ENCODE results near the gene ANKRD18A. TPM values are rescaled to one million over a fixed set of nuclear protein-coding genes. Genes with fewer than 3 reads are reported as not detected.
A peak's percentile ranks its signal among the peaks of the same experiment; 100 is the strongest.

Gene ANKRD18A
- total and polyA plus RNA-seq, 2 of the 4 experiments (the other 2 are of a cell fraction): not detected

DNA sequence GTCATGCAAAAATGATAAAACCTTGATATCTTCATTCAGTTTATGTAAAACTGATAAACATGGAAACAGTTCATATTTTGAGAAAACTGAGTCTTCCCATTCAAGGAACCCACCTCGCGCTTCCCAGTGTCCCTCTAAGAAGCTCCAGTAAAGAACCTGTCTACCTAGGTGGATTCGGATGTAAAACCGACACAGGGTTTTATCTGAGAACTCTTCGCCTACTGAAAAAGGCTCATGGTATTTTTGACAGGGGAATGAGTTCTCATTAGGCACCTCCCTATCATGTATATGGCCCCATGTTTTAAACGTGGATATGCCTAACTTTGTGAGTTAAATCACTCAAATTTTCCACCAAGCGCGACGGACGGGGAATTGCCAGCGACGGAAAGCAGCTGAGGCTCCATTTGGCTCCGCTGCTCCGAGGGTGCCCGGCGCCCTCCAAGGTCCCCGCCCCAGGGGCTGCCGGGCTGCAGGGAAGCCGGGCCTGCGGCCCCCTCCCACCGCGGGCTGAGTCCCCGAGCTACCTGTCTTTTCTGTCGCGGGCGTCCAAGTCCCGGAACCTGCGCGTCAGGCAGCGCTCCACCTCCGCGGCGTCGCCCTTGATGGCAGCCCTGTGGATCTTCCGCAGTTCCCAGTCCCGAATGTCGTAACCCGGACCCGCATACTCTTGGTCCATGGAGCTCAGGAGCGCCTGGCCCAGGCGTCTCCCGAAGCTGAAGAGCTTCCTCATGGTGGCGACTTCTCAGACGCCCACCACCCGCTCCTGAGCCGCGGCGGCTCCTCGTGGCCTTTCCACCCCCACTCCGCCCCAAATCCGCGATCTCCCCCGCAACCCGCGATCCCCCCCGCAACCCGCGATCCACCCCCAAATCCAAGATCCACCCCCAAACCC, 594 bp downstream of the ANKRD18A start:
- DNase-seq (no peak), ATAC-seq (ENCODE audit: low read depth) (peak; percentile 16)
- ChIA-PET CTCF (interaction anchor here (0.9 kb wide), 1 partner anchor 52 kb away, joined by 3 read pairs; no protein-coding TSS in a partner anchor), POLR2A (ENCODE audit: unreplicated experiment) (no interaction called here)
- WGBS, 2 experiments (ENCODE audit: extremely low coverage in 2 of 2, insufficient read length in 1 of 2): 0% methylated on average over 24 of the region's 58 CpGs; no CpG with 5 or more reads in 1 of the 2 experiments
- H4K91ac ChIP-seq (ENCODE audit: insufficient read depth, low read depth, low read length): no peak overlapping the region
- intact Hi-C loops (cut with micrococcal nuclease) (no loop called here), in situ Hi-C loops (cut with MboI; ENCODE audit: low sequenced_read_pairs) (loop anchor here (10.0 kb wide), 1 partner anchor 65 kb away; no protein-coding TSS in a partner anchor), dilution Hi-C loops (cut with HindIII; ENCODE audit: low sequenced_read_pairs, unreplicated experiment) (no loop called here)
- no peak overlapping the region for H4K5ac ChIP-seq (ENCODE audit: low read depth, low read length)
- no peaks in the 10 kb centered on the region for H3K4me1 ChIP-seq (ENCODE audit: control insufficient read depth, insufficient read depth, low read length)
- peaks cover 27% of the 10 kb centered on the region for H3K27me3 ChIP-seq (ENCODE audit: control insufficient read depth, insufficient read depth, low read length)
- H2BK120ac ChIP-seq (ENCODE audit: low read depth, low read length): no peak overlapping the region
- no peak overlapping the region for H3K23ac ChIP-seq (ENCODE audit: low read depth, low read length)
- no peak overlapping the region for H3K9ac ChIP-seq (ENCODE audit: low read depth, low read length)
- no peak overlapping the region for H2AK9ac ChIP-seq (replicated peaks; ENCODE audit: low read depth, low read length, poor library complexity)
- H3K9me1 ChIP-seq (ENCODE audit: insufficient read depth, low read length): no peaks in the 10 kb centered on the region
- H2AK5ac ChIP-seq (ENCODE audit: low read depth, low read length): no peak overlapping the region
- no peak overlapping the region for H3K56ac ChIP-seq (ENCODE audit: extremely low read depth, insufficient read depth, low read length)
- H3K14ac ChIP-seq (replicated peaks; ENCODE audit: low read depth, low read length): no peak overlapping the region
- no peak overlapping the region for H2BK20ac ChIP-seq (ENCODE audit: low read depth, low read length)
- H3K18ac ChIP-seq (ENCODE audit: low read depth, low read length): no peak overlapping the region
- H3K4ac ChIP-seq (ENCODE audit: low read depth, low read length): no peak overlapping the region
- no peaks in the 10 kb centered on the region for H3K36me3 ChIP-seq (ENCODE audit: control insufficient read depth, insufficient read depth, low read length)
- H3K27ac ChIP-seq (ENCODE audit: insufficient read depth, low read length): no peak overlapping the region
- no peak overlapping the region for H2AFZ ChIP-seq (replicated peaks; ENCODE audit: low read length, poor library complexity)
- H2BK15ac ChIP-seq (ENCODE audit: low read depth, low read length): no peak overlapping the region
- no TSS peak for BruUV-seq (replicated peaks)
- H3K79me1 ChIP-seq (ENCODE audit: low read depth in 1 of 2, low read length in 2 of 2): no peaks in the 10 kb centered on the region
- H3K4me2 ChIP-seq (ENCODE audit: low read depth, low read length): peak overlapping the region; percentile 23; the same call in 1 of the 2 replicates
- H3K4me3 ChIP-seq (ENCODE audit: insufficient read depth, low read depth, low read length): peak overlapping the region; percentile 17
- H4K8ac ChIP-seq (ENCODE audit: low read depth in 2 of 2, low read length in 2 of 2): no peak overlapping the region
- no peaks in the 10 kb centered on the region; the same call in 1 of the 2 replicates for H3K9me3 ChIP-seq (ENCODE audit: control insufficient read depth, insufficient read depth, low read length)
- H4K20me1 ChIP-seq (ENCODE audit: insufficient read depth, low read length): no peaks in the 10 kb centered on the region
- H2BK5ac ChIP-seq (ENCODE audit: low read depth, low read length, poor library complexity, severe bottlenecking): no peak overlapping the region
- TF ChIP-seq, protein P1, sequence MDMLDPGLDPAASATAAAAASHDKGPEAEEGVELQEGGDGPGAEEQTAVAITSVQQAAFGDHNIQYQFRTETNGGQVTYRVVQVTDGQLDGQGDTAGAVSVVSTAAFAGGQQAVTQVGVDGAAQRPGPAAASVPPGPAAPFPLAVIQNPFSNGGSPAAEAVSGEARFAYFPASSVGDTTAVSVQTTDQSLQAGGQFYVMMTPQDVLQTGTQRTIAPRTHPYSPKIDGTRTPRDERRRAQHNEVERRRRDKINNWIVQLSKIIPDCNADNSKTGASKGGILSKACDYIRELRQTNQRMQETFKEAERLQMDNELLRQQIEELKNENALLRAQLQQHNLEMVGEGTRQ (IDR thresholded peaks at IDR 0.05; ENCODE audit: low read depth, low read length): no peak
- TF ChIP-seq CEBPB (IDR thresholded peaks at IDR 0.05; ENCODE audit: low read depth, low read length) (no peak), BHLHE40 (IDR thresholded peaks at IDR 0.05; ENCODE audit: low read depth, low read length) (no peak), ELK1 (IDR thresholded peaks at IDR 0.05; ENCODE audit: borderline replicate concordance, low read depth, low read length) (no peak), SMC3 (IDR thresholded peaks at IDR 0.05; ENCODE audit: low read depth, low read length) (no peak), RFX5 (IDR thresholded peaks at IDR 0.05; ENCODE audit: low read depth, low read length) (no peak), MXI1 (IDR thresholded peaks at IDR 0.05; ENCODE audit: borderline replicate concordance, low read depth, low read length) (no peak), RCOR1 (IDR thresholded peaks at IDR 0.05; ENCODE audit: insufficient replicate concordance, low read length) (no peak), RAD21 (IDR thresholded peaks at IDR 0.05; ENCODE audit: low read length) (no peak), NFE2L2 (IDR thresholded peaks at IDR 0.05; ENCODE audit: low read depth, low read length) (no peak), MAZ (IDR thresholded peaks at IDR 0.05; ENCODE audit: borderline replicate concordance, low read depth, low read length) (no peak), CHD1 (IDR thresholded peaks at IDR 0.05; ENCODE audit: low read depth, low read length) (no peak), FOS (IDR thresholded peaks at IDR 0.05; ENCODE audit: low read depth, low read length) (no peak)
- TF ChIP-seq, protein P2, sequence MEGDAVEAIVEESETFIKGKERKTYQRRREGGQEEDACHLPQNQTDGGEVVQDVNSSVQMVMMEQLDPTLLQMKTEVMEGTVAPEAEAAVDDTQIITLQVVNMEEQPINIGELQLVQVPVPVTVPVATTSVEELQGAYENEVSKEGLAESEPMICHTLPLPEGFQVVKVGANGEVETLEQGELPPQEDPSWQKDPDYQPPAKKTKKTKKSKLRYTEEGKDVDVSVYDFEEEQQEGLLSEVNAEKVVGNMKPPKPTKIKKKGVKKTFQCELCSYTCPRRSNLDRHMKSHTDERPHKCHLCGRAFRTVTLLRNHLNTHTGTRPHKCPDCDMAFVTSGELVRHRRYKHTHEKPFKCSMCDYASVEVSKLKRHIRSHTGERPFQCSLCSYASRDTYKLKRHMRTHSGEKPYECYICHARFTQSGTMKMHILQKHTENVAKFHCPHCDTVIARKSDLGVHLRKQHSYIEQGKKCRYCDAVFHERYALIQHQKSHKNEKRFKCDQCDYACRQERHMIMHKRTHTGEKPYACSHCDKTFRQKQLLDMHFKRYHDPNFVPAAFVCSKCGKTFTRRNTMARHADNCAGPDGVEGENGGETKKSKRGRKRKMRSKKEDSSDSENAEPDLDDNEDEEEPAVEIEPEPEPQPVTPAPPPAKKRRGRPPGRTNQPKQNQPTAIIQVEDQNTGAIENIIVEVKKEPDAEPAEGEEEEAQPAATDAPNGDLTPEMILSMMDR (conservative IDR thresholded peaks at IDR 0.05; ENCODE audit: low read depth, low read length): no peak

Measured in IMR-90 (cell line).